H54 (cell line): ENCODE data around the gene MRRF.

Source experiments
- DNase-seq: peaks from one replicate; pipeline ENCODE4 v3.0.0; 2011; ENCODE audit warnings: low spot score, mixed read lengths; ENCODE audit not compliant: insufficient read length
- FAIRE-seq: peaks from 3 replicates; lab custom pipeline; 2011; peaks lifted over from hg19 to GRCh38; lab: Jason Lieb, UNC
- POLR2A ChIP-seq: IDR thresholded peaks from 2 replicates; pipeline ENCODE4 v1.6.1; 2011; ENCODE audit warnings: low read depth, mild to moderate bottlenecking, low read length

The MRRF gene

GRCh38 chr9:122239722-122240121 lies 25.0 kb upstream of the MRRF start:
- DNase-seq (no peak), FAIRE-seq (no peak)
- TF ChIP-seq POLR2A, result no peak

GRCh38 chr9:122244349-122244748 lies 20.3 kb upstream of the MRRF start:
- FAIRE-seq (no peak), DNase-seq (no peak)
- TF ChIP-seq POLR2A, result no peak

- DNase-seq (no peak), FAIRE-seq (no peak)
- TF ChIP-seq POLR2A, result no peak
Measured at GRCh38 chr9:122246666-122247065, 18.0 kb upstream of the MRRF start.

- no peak for DNase-seq
- FAIRE-seq, result peak; percentile 43
- no peak for TF ChIP-seq POLR2A
Measured at GRCh38 chr9:122248448-122248865, 16.2 kb upstream of the MRRF start.

- FAIRE-seq (no peak), DNase-seq (no peak)
- TF ChIP-seq POLR2A, result no peak
Measured at GRCh38 chr9:122251351-122251750, 13.3 kb upstream of the MRRF start.

GRCh38 chr9:122252796-122253195 lies 11.9 kb upstream of the MRRF start:
- no peak for DNase-seq
- FAIRE-seq, result no peak
- TF ChIP-seq POLR2A, result no peak

GRCh38 chr9:122254761-122255160 lies 9.9 kb upstream of the MRRF start:
- FAIRE-seq, result no peak
- no peak for DNase-seq
- no peak for TF ChIP-seq POLR2A

GRCh38 chr9:122256206-122256605 lies 8.5 kb upstream of the MRRF start:
- DNase-seq (no peak), FAIRE-seq (no peak)
- no peak for TF ChIP-seq POLR2A

- FAIRE-seq (no peak), DNase-seq (no peak)
- no peak for TF ChIP-seq POLR2A
Measured at GRCh38 chr9:122258886-122259415, 5.7 kb upstream of the MRRF start.

GRCh38 chr9:122261469-122261881 lies 3.2 kb upstream of the MRRF start:
- no peak for FAIRE-seq
- no peak for TF ChIP-seq POLR2A
- DNase-seq, result no peak

GRCh38 chr9:122262073-122262472 lies 2.6 kb upstream of the MRRF start:
- no peak for FAIRE-seq
- TF ChIP-seq POLR2A, result no peak
- no peak for DNase-seq

- no peak for TF ChIP-seq POLR2A
- no peak for DNase-seq
- FAIRE-seq, result no peak
Measured at GRCh38 chr9:122263699-122264349, 858 bp upstream of the MRRF start.

- no peak for TF ChIP-seq POLR2A
- DNase-seq (peak; percentile 15), FAIRE-seq (peak; percentile 67)
Measured at GRCh38 chr9:122265149-122265915, 650 bp downstream of the MRRF start.

GRCh38 chr9:122268041-122268814 lies 3.5 kb downstream of the MRRF start:
- FAIRE-seq (no peak), DNase-seq (no peak)
- TF ChIP-seq POLR2A, result no peak
